Neuronal stem cell (in vitro differentiated cells): ENCODE results near the gene GLI3.

ENCODE experiments used
- DNase-seq: peaks from one replicate; pipeline ENCODE4 v3.0.0-alpha.2; 2013; ENCODE audit warnings: low spot score
- H2AFZ ChIP-seq: one replicate; pipeline ENCODE4 v1.6.1; 2013; ENCODE audit warnings: mild to moderate bottlenecking, low read length, inconsistent platforms
- H2AK5ac ChIP-seq: 2 replicates; pipeline ENCODE4 v1.6.1; 2013; ENCODE audit warnings: low read depth, mild to moderate bottlenecking, inconsistent platforms, low read length, moderate library complexity, mixed read lengths
- H2BK120ac ChIP-seq: 2 replicates; pipeline ENCODE4 v1.6.1; 2013; ENCODE audit warnings: low read depth, mild to moderate bottlenecking, inconsistent platforms, low read length, moderate library complexity, mixed read lengths
- H2BK12ac ChIP-seq: one replicate; pipeline ENCODE4 v1.6.1; 2013; ENCODE audit warnings: low read length, inconsistent platforms
- H2BK15ac ChIP-seq: 2 replicates; pipeline ENCODE4 v1.6.1; 2013; ENCODE audit warnings: mild to moderate bottlenecking, low read length, inconsistent platforms, mixed read lengths
- H2BK5ac ChIP-seq: one replicate; pipeline ENCODE4 v1.6.1; 2013; ENCODE audit warnings: inconsistent platforms, mild to moderate bottlenecking, low read length, moderate library complexity
- H3K14ac ChIP-seq: one replicate; pipeline ENCODE4 v1.6.1; 2013; ENCODE audit warnings: low read length, inconsistent platforms
- H3K18ac ChIP-seq: 2 replicates; pipeline ENCODE4 v1.6.1; 2013; ENCODE audit warnings: low read length, inconsistent platforms
- H3K23ac ChIP-seq: 2 replicates; pipeline ENCODE4 v1.6.1; 2013; ENCODE audit warnings: low read depth, mild to moderate bottlenecking, mixed read lengths, low read length, inconsistent platforms; ENCODE audit not compliant: poor library complexity
- H3K27ac ChIP-seq: replicated peaks from 3 replicates; pipeline ENCODE4 v1.5.1; 2013; ENCODE audit warnings: low read length, inconsistent platforms
- H3K27me3 ChIP-seq, 3 experiments: 2 replicates each; pipeline ENCODE4 v1.6.1; 2013; ENCODE audit warnings: low read length in 3 of 3, mild to moderate bottlenecking in 2 of 3, inconsistent platforms in 1 of 3, low read depth in 1 of 3, mixed read lengths in 1 of 3, moderate library complexity in 1 of 3; ENCODE audit not compliant: control insufficient read depth in 3 of 3, insufficient read depth in 3 of 3
- H3K36me3 ChIP-seq, 2 donors: replicated peaks in 1 of 2; 2 replicates each; pipeline ENCODE4 v1.6.1; 2013; ENCODE audit warnings: low read length in 2 of 2; ENCODE audit not compliant: control insufficient read depth in 2 of 2, insufficient read depth in 2 of 2
- H3K4ac ChIP-seq: 2 replicates; pipeline ENCODE4 v1.6.1; 2013; ENCODE audit warnings: inconsistent platforms, mild to moderate bottlenecking, low read length, moderate library complexity
- H3K4me1 ChIP-seq, 2 donors: 1 replicate in 1 of 2; 2 replicates in 1 of 2; pipeline ENCODE4 v1.6.1; 2013; ENCODE audit warnings: low read length in 2 of 2, low read depth in 1 of 2; ENCODE audit not compliant: control insufficient read depth in 2 of 2, insufficient read depth in 1 of 2
- H3K4me2 ChIP-seq: one replicate; pipeline ENCODE4 v1.6.1; 2013; ENCODE audit warnings: mild to moderate bottlenecking, low read length, inconsistent platforms; ENCODE audit not compliant: insufficient read depth, poor library complexity, severe bottlenecking
- H3K4me3 ChIP-seq, 2 donors: 2 replicates each; pipeline ENCODE4 v1.5.1; 2013; ENCODE audit warnings: low read length in 2 of 2, mild to moderate bottlenecking in 2 of 2, inconsistent platforms in 1 of 2, moderate library complexity in 1 of 2
- H3K79me1 ChIP-seq: one replicate; pipeline ENCODE4 v1.6.1; 2013; ENCODE audit warnings: low read depth, mild to moderate bottlenecking, inconsistent platforms, low read length, moderate library complexity
- H3K9ac ChIP-seq: one replicate; pipeline ENCODE4 v1.6.1; 2013; ENCODE audit warnings: mild to moderate bottlenecking, low read depth, low read length, inconsistent platforms; ENCODE audit not compliant: poor library complexity
- H3K9me3 ChIP-seq, 2 donors: replicated peaks in 1 of 2; 2 replicates each; pipeline versions ENCODE3 to v1.6.1; 2013; ENCODE audit warnings: low read length in 2 of 2, mild to moderate bottlenecking in 2 of 2, inconsistent platforms in 1 of 2, low read depth in 1 of 2, mixed read lengths in 1 of 2, moderate library complexity in 1 of 2; ENCODE audit not compliant: control insufficient read depth in 2 of 2, insufficient read depth in 1 of 2
- H4K8ac ChIP-seq: one replicate; pipeline ENCODE4 v1.6.1; 2013; ENCODE audit warnings: low read depth, mild to moderate bottlenecking, inconsistent platforms, low read length, moderate library complexity
- H4K91ac ChIP-seq: one replicate; pipeline ENCODE4 v1.6.1; 2013; ENCODE audit warnings: low read length, low read depth, mild to moderate bottlenecking, inconsistent platforms; ENCODE audit not compliant: poor library complexity
- WGBS, 2 donors: extraction: QIAGEN DNeasy Blood & Tissue Kit; methylation state at CpG; one replicate each; pipeline ENCODE4 v1.1.7; 2013; ENCODE audit warnings: missing lambda C conversion rate in 2 of 2, mixed read lengths in 1 of 2; ENCODE audit not compliant: insufficient read length in 2 of 2, insufficient replicate concordance in 1 of 2; ENCODE audit errors: extremely low coverage in 2 of 2; 5-methylcytosine and 5-hydroxymethylcytosine counted together

The GLI3 gene

DNA sequence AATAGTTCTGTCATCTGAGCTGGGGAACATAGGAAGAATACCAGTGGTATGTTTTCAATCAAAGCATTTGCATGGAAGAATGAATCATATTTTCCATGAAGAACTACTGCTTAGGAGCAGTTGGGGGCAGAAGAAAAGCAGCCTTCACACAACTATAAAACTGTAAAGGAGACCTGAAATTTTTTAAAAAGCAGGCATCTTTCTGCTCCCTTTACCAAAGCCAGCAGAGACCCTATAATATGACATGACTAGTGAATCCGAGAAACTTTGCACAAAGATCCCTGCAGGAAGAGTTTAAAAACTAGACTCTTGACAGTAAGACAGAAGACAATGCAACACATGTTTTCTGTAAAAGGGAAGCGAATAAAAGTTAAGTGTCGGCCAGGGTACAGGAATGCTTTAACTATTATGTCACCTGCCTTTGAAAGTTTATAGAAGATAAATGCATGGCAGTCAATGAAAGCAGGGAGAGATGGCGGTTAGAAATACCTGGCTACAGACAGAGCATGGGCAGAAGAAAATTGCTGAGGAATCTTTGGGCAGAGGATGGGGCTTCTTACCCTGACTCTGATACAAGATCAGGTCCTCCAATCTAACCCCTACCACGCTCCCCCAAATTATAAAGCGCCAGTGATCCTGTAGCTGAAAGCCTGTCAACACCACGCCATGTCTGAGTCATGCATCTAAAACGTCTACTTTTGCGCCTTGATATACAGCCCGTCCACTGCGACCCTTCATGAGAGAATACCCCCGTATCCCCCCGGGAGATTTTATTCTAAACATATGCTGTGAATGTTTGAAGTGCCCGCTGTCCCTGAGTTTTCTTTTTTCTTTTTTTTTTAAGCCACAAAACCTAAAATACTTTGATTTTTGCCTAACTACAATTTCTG lies 93.1 kb downstream of the GLI3 start:
- no peak overlapping the region for H3K4me3 ChIP-seq
- no CpG with 5 or more reads among the region's 14 CpGs for WGBS, 2 donors
- no peak overlapping the region for H3K14ac ChIP-seq
- DNase-seq = no peak
- H4K91ac ChIP-seq = no peak overlapping the region
- H2BK15ac ChIP-seq = no peak overlapping the region
- no peak overlapping the region for H2BK5ac ChIP-seq
- H3K9ac ChIP-seq = no peak overlapping the region
- H3K27ac ChIP-seq = no peak overlapping the region
- no peak overlapping the region for H3K23ac ChIP-seq
- no peak overlapping the region for H3K4me2 ChIP-seq
- peaks cover 13 to 92% of the 10 kb centered on the region in 2 donors for H3K36me3 ChIP-seq
- H2AK5ac ChIP-seq = no peak overlapping the region
- no peak overlapping the region for H2BK12ac ChIP-seq
- H3K9me3 ChIP-seq = peaks cover 0 to 12% of the 10 kb centered on the region in 2 donors
- H2BK120ac ChIP-seq = no peak overlapping the region
- H4K8ac ChIP-seq = no peak overlapping the region
- H3K79me1 ChIP-seq = peaks cover 6% of the 10 kb centered on the region
- no peaks in the 10 kb centered on the region for H3K27me3 ChIP-seq
- peaks cover 17 to 27% of the 10 kb centered on the region in 2 donors for H3K4me1 ChIP-seq
- no peak overlapping the region for H3K4ac ChIP-seq
- H3K18ac ChIP-seq = no peak overlapping the region
- no peak overlapping the region for H2AFZ ChIP-seq

DNA sequence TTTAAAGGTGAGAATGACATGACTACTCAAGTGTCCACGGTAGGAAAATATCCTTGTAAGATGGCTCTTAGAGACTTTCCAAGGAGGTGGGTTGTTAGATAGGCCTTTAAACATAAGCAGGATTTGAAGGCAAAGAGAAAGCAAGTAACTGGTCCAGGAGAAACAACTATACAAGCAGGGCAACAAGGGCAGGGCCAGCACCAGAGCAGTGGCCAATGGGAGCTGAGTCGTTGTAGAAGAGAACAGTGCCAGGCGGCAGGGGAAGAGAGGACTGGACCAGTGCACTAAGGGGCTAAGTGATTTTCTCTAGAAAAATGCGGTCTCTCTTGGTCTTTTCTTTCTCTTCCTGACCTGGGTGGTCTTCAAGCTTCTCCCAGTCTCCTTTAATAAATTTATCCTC lies 94.9 kb downstream of the GLI3 start:
- no peak overlapping the region for H2AK5ac ChIP-seq
- no peak overlapping the region for H4K8ac ChIP-seq
- H3K36me3 ChIP-seq = peaks cover 11 to 92% of the 10 kb centered on the region in 2 donors
- H3K14ac ChIP-seq = no peak overlapping the region
- WGBS, 2 donors = no CpG with 5 or more reads among the region's 4 CpGs
- no peak overlapping the region for H2BK120ac ChIP-seq
- no peak overlapping the region for H3K4me3 ChIP-seq
- H2BK15ac ChIP-seq = no peak overlapping the region
- no peak overlapping the region for H2BK12ac ChIP-seq
- no peak for DNase-seq
- no peak overlapping the region for H4K91ac ChIP-seq
- H3K79me1 ChIP-seq = peaks cover 4% of the 10 kb centered on the region
- no peak overlapping the region for H3K4me2 ChIP-seq
- no peak overlapping the region for H2AFZ ChIP-seq
- no peak overlapping the region for H2BK5ac ChIP-seq
- H3K27ac ChIP-seq = no peak overlapping the region
- H3K4me1 ChIP-seq = peaks cover 20 to 26% of the 10 kb centered on the region in 2 donors
- peaks cover 0 to 4% of the 10 kb centered on the region in 2 donors for H3K9me3 ChIP-seq
- no peak overlapping the region for H3K9ac ChIP-seq
- H3K4ac ChIP-seq = no peak overlapping the region
- no peak overlapping the region for H3K18ac ChIP-seq
- no peaks in the 10 kb centered on the region for H3K27me3 ChIP-seq
- H3K23ac ChIP-seq = no peak overlapping the region

DNA sequence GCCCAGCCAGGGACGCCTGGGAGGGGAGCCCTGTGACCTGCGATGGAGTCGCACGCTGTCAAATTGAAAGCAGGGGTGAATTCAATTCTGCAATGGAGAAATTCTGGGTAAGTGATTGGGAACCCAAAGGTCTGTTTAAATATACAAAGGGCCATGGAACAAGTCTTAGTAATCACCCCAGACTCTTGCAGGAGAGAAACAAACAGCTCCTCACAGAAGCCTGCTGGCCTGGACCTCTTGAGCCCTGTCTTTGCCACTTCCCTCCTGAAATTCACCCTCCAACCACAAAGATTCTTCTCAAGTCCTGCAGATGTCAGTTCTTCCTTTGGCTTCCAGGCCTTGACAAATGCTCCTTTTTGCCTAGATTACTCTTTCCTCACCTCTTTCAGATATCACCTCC lies 97.3 kb downstream of the GLI3 start:
- H2AK5ac ChIP-seq = no peak overlapping the region
- H3K9me3 ChIP-seq = peaks cover 0 to 4% of the 10 kb centered on the region in 2 donors
- H4K8ac ChIP-seq = no peak overlapping the region
- H3K4me3 ChIP-seq = no peak overlapping the region
- DNase-seq = no peak
- no peak overlapping the region for H3K23ac ChIP-seq
- H2BK15ac ChIP-seq = no peak overlapping the region
- no peak overlapping the region for H2BK12ac ChIP-seq
- H3K36me3 ChIP-seq = peaks cover 9 to 83% of the 10 kb centered on the region in 2 donors
- no peak overlapping the region for H3K14ac ChIP-seq
- no peak overlapping the region for H3K27ac ChIP-seq
- no peak overlapping the region for H3K9ac ChIP-seq
- WGBS, 2 donors = no CpG with 5 or more reads among the region's 4 CpGs
- peaks cover 7% of the 10 kb centered on the region for H3K79me1 ChIP-seq
- no peak overlapping the region for H2AFZ ChIP-seq
- H2BK5ac ChIP-seq = no peak overlapping the region
- H3K4me2 ChIP-seq = no peak overlapping the region
- no peak overlapping the region for H2BK120ac ChIP-seq
- H3K18ac ChIP-seq = no peak overlapping the region
- H3K27me3 ChIP-seq = no peaks in the 10 kb centered on the region
- peaks cover 20 to 24% of the 10 kb centered on the region in 2 donors for H3K4me1 ChIP-seq
- no peak overlapping the region for H4K91ac ChIP-seq
- H3K4ac ChIP-seq = no peak overlapping the region

DNA sequence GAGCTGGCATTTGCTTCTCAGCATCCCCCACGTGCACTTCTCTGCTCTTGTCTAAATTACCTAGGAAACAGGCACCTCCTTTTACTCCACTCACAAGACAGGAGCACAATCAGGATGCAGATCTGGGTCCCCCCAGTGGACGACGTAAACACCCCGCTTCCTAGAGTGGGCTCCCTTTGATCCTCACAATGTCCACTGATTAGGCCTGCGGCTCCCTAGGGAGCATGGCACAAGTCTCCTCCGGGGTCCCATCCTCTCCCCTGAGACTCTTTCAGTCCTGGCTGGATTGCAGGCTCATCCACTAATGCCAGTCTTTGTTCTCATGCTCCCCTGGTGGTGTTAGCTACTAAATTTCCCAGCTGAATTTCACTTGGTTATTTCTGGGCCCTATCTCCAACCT lies 98.3 kb downstream of the GLI3 start:
- Histone ChIP-seq H2BK15ac (no peak overlapping the region), H2AK5ac (no peak overlapping the region), H4K8ac (no peak overlapping the region), H3K14ac (no peak overlapping the region), H4K91ac (no peak overlapping the region), H2BK5ac (no peak overlapping the region), H3K27me3 (no peaks in the 10 kb centered on the region), H3K9ac (no peak overlapping the region), H3K4me2 (no peak overlapping the region), H3K27ac (peak overlapping the region; percentile 6), H3K4me1 (peaks cover 13 to 21% of the 10 kb centered on the region in 2 donors), H3K9me3 (peaks cover 0 to 4% of the 10 kb centered on the region in 2 donors), H3K23ac (no peak overlapping the region), H2AFZ (no peak overlapping the region), H2BK120ac (no peak overlapping the region), H3K79me1 (peaks cover 7% of the 10 kb centered on the region), H3K4me3 (no peak overlapping the region), H3K18ac (no peak overlapping the region), H2BK12ac (no peak overlapping the region), H3K4ac (no peak overlapping the region), H3K36me3 (peaks cover 9 to 73% of the 10 kb centered on the region in 2 donors)
- DNase-seq = no peak
- no CpG with 5 or more reads among the region's 6 CpGs for WGBS, 2 donors
